Tibial nerve (tissue), 4 donors: ENCODE measurements around the gene PWWP2A. TPM values are rescaled to one million over a fixed set of nuclear protein-coding genes. Genes with fewer than 3 reads are reported as not detected.
"Not testable (repeated sequence)": the region's sequence is repeated elsewhere in the genome, so short reads cannot be mapped to it uniquely, and the experiment has no call there.

Experiments used
- DNase-seq, 2 donors: peaks; one replicate each; pipeline ENCODE4 v3.0.0-alpha.2; 2019; ENCODE audit warnings: low spot score in 2 of 2
- H3K27ac ChIP-seq, 4 donors: fragments of 200-600 bp; sonication (generic) in 3 of 4; one replicate each; pipeline ENCODE4 v1.5.1; 2017 to 2019; ENCODE audit warnings: mild to moderate bottlenecking in 1 of 4
- H3K27me3 ChIP-seq, 2 donors: fragments of 200-600 bp; sonication (generic) in 1 of 2; one replicate each; pipeline versions ENCODE4 v1.5.1 to v1.6.0; 2017 to 2019
- H3K36me3 ChIP-seq, 3 donors: fragments of 200-600 bp; sonication (generic); one replicate each; pipeline ENCODE4 v1.5.1; 2018 to 2019
- H3K4me1 ChIP-seq, 4 donors: fragments of 200-600 bp; sonication (generic) in 3 of 4; one replicate each; pipeline ENCODE4 v1.5.1; 2017 to 2019
- H3K4me3 ChIP-seq, 4 donors: fragments of 200-600 bp; sonication (generic) in 3 of 4; one replicate each; pipeline ENCODE4 v1.5.1; 2017 to 2019; ENCODE audit warnings: mild to moderate bottlenecking in 1 of 4, moderate library complexity in 1 of 4
- H3K9me3 ChIP-seq, 4 donors: fragments of 200-600 bp; sonication (generic) in 3 of 4; one replicate each; pipeline ENCODE4 v1.5.1; 2017 to 2019
- CTCF ChIP-seq, 5 experiments: fragments of 200-600 bp in 3 of 5; fragments of 450-650 bp in 2 of 5; sonication (generic) in 3 of 5; IDR thresholded peaks; one replicate each; pipeline ENCODE4 v1.5.1; 2016 to 2019; ENCODE audit warnings: antibody characterized with exemption in 5 of 5, mild to moderate bottlenecking in 3 of 5, moderate library complexity in 2 of 5
- EP300 ChIP-seq, 2 donors: sonication (generic); formaldehyde crosslinking; IDR thresholded peaks; one replicate each; pipeline ENCODE4 v1.6.1; 2017; ENCODE audit warnings: antibody characterized with exemption in 2 of 2, mild to moderate bottlenecking in 1 of 2
- POLR2A ChIP-seq, 2 donors: fragments of 450-650 bp; IDR thresholded peaks; one replicate each; pipeline ENCODE4 v1.6.1; 2017; ENCODE audit warnings: antibody characterized with exemption in 2 of 2, mild to moderate bottlenecking in 2 of 2, moderate library complexity in 2 of 2
- WGBS, 2 donors: methylation state at CpG; one replicate each; pipeline ENCODE4 v1.1.5; 2018; 5-methylcytosine and 5-hydroxymethylcytosine counted together
- total RNA-seq, 4 donors: library from RNA; depleted of rRNA; stranded (reverse); fragments of >200 nt; gene quantifications; one replicate each; pipeline ENCODE4 v1.1.0, GENCODE V29; 2016

Gene PWWP2A
- total RNA-seq, 4 donors from 2014 or later, result 51.0 to 81.6 (median 58.2) TPM

GRCh38 chr5:160075073-160075472 is 44.2 kb downstream of the PWWP2A start:
- H3K4me1 ChIP-seq, result peaks cover 0 to 3% (median 0%) of the 10 kb centered on the region in 4 donors
- H3K36me3 ChIP-seq, result peaks cover 0 to 63% (median 0%) of the 10 kb centered on the region in 3 donors
- H3K4me3 ChIP-seq, result no peak overlapping the region
- no peak overlapping the region for H3K27ac ChIP-seq
- TF ChIP-seq EP300 (IDR thresholded peaks at IDR 0.05), result no peak
- no peak for TF ChIP-seq POLR2A (IDR thresholded peaks at IDR 0.05)
- no peak for TF ChIP-seq CTCF (IDR thresholded peaks at IDR 0.05)
- no peak for DNase-seq
- H3K27me3 ChIP-seq, result no peaks in the 10 kb centered on the region
- no peaks in the 10 kb centered on the region for H3K9me3 ChIP-seq

- DNase-seq, result no peak
- no peaks in the 10 kb centered on the region for H3K27me3 ChIP-seq
- no peaks in the 10 kb centered on the region for H3K9me3 ChIP-seq
- TF ChIP-seq POLR2A (IDR thresholded peaks at IDR 0.05) (no peak), EP300 (IDR thresholded peaks at IDR 0.05) (no peak), CTCF (IDR thresholded peaks at IDR 0.05) (no peak)
- H3K36me3 ChIP-seq, result peaks cover 0 to 74% (median 0%) of the 10 kb centered on the region in 3 donors
- peaks cover 0 to 3% (median 0%) of the 10 kb centered on the region in 4 donors for H3K4me1 ChIP-seq
- H3K27ac ChIP-seq, result no peak overlapping the region
- no peak overlapping the region for H3K4me3 ChIP-seq
- WGBS, 2 donors, result 68 to 71% methylated on average over 2 of the region's 2 CpGs
Observed at GRCh38 chr5:160071916-160072315, 47.3 kb downstream of the PWWP2A start.

GRCh38 chr5:160071516-160071915 is 47.7 kb downstream of the PWWP2A start:
- Histone ChIP-seq H3K36me3 (peaks cover 0 to 78% (median 0%) of the 10 kb centered on the region in 3 donors), H3K4me1 (peaks cover 0 to 3% (median 0%) of the 10 kb centered on the region in 4 donors), H3K27ac (no peak overlapping the region), H3K4me3 (no peak overlapping the region), H3K27me3 (no peaks in the 10 kb centered on the region), H3K9me3 (no peaks in the 10 kb centered on the region)
- TF ChIP-seq EP300 (IDR thresholded peaks at IDR 0.05) (no peak), POLR2A (IDR thresholded peaks at IDR 0.05) (no peak), CTCF (IDR thresholded peaks at IDR 0.05) (no peak)
- DNase-seq, result no peak
- 37 to 46% methylated on average over 8 of the region's 8 CpGs for WGBS, 2 donors

GRCh38 chr5:160069120-160069519 is 50.1 kb downstream of the PWWP2A start:
- 86 to 90% methylated on average over 5 of the region's 5 CpGs for WGBS, 2 donors
- peaks cover 0 to 87% (median 5%) of the 10 kb centered on the region in 3 donors for H3K36me3 ChIP-seq
- not testable (repeated sequence) for H3K4me3 ChIP-seq, H3K27me3 ChIP-seq, H3K9me3 ChIP-seq, H3K4me1 ChIP-seq, DNase-seq, H3K27ac ChIP-seq

- TF ChIP-seq POLR2A (IDR thresholded peaks at IDR 0.05), result no peak
- no peak for TF ChIP-seq EP300 (IDR thresholded peaks at IDR 0.05)
- no peak for TF ChIP-seq CTCF (IDR thresholded peaks at IDR 0.05)
- no peak for DNase-seq
- Histone ChIP-seq H3K4me3 (no peak overlapping the region), H3K9me3 (no peaks in the 10 kb centered on the region), H3K27ac (no peak overlapping the region), H3K4me1 (no peaks in the 10 kb centered on the region), H3K27me3 (no peaks in the 10 kb centered on the region), H3K36me3 (peaks cover 0 to 97% (median 5%) of the 10 kb centered on the region in 3 donors)
- WGBS, 2 donors, result 73% methylated on average over 9 of the region's 9 CpGs
Observed at GRCh38 chr5:160064995-160065614, 54.1 kb downstream of the PWWP2A start.
